GM12892 (cell line): ENCODE data around the gene ANK3.

Experiments used
- POLR2A ChIP-seq: IDR thresholded peaks from 2 replicates; pipeline ENCODE4 v1.6.1; 2011; ENCODE audit warnings: low read depth, low read length, control low read depth
- POLR2AphosphoS5 ChIP-seq: IDR thresholded peaks from 2 replicates; pipeline ENCODE4 v1.6.1; 2011; ENCODE audit warnings: low read depth, low read length, control low read depth

GRCh38 chr10:60331886-60332285 is 57.8 kb downstream of the ANK3 start:
- TF ChIP-seq POLR2A (no peak), POLR2AphosphoS5 (no peak)
